ENCODE data around the gene ASB4.
"Not testable (repeated sequence)": the region's sequence is repeated elsewhere in the genome, so short reads cannot be mapped to it uniquely, and the experiment has no call there.

Gene ASB4

GRCh38 chr7:95527033-95527775 is 41.5 kb downstream of the ASB4 start:
- no peak for DNase-seq (ENCODE audit: low spot score)

DNA sequence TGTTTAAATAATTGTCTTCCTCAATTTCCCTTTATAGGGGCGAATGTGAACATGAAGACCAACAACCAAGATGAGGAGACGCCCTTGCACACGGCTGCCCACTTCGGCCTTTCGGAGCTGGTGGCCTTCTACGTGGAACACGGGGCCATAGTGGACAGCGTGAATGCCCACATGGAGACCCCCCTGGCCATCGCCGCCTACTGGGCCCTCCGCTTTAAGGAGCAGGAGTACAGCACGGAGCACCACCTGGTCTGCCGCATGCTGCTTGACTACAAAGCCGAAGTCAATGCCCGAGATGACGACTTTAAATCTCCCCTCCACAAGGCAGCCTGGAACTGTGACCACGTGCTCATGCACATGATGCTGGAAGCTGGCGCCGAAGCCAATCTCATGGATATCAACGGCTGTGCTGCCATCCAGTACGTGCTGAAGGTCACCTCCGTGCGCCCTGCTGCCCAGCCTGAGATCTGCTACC is 42.1 kb downstream of the ASB4 start:
- no peak for DNase-seq (ENCODE audit: low spot score)

- no peak for DNase-seq (ENCODE audit: low spot score)
Observed at GRCh38 chr7:95529701-95530100, 44.0 kb downstream of the ASB4 start.

DNA sequence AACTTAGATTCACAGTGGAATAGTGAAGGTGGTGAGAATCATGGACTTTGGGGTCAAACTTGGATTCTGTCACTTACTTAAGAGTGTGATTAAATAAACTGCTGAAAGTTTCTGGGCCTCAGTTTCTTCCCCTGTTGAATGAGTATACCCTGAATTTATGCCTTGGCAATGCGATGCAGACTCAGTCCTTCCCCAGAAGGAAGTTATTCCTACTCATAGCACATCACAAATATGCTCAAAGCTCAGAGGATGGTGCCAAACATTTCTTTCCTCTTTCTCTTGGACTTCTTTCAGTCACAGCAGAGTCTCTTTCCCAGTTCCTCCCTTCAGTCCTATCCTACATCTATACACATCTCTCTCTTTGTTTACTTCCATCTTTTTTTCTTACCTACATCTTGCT is 45.1 kb downstream of the ASB4 start:
- no peak for DNase-seq (ENCODE audit: low spot score)

DNA sequence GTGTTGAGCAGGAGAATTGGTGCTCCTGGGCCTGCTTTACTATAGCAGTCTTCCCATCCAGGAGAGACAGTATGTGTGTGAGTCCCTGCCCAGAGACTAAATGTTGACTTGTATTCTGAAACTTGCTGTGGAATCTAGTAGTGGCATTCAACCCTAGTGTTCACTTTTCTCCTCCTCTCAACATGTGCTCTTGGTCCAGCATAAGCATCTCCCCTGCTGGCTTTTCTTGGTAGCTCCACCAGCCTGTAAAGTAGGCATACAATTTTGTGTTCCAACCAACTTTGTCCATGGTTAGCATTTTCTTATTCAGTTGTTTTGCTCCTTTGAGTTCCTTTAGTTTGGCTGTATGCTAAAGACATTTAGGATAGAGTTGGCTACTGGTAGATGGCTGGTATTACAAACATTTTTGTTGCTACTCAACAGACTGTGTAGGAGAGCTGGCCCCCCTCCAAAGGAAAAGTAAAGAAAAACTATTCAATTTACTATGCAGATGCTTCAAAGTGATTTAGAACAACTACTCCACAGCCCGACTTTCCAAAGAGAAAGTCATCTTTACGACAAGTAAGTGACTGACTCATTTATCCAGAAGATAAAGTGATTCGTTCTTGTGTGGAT is 46.0 kb downstream of the ASB4 start:
- DNase-seq (ENCODE audit: low spot score) = no peak

DNA sequence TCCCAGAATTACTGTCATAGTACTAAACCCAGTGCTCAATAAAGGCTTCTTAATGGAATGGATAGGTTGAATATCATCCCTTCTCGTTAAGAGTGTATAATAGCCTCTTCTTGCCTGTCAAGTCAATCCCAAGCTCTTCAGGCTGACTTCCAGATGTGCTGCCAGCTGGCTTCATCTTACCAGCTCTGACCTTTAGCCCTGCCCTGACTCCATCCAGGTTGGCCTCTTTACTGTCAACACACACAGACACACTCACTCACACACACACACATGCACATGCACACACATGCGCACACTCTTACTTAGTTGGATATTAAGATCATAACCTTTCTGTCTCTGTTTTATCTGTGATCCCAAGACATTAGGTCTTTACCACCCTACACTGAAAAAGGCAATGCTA is 49.1 kb downstream of the ASB4 start:
- DNase-seq (ENCODE audit: low spot score) = no peak

GRCh38 chr7:95535662-95536061 is 49.9 kb downstream of the ASB4 start:
- DNase-seq (ENCODE audit: low spot score) = no peak

DNA sequence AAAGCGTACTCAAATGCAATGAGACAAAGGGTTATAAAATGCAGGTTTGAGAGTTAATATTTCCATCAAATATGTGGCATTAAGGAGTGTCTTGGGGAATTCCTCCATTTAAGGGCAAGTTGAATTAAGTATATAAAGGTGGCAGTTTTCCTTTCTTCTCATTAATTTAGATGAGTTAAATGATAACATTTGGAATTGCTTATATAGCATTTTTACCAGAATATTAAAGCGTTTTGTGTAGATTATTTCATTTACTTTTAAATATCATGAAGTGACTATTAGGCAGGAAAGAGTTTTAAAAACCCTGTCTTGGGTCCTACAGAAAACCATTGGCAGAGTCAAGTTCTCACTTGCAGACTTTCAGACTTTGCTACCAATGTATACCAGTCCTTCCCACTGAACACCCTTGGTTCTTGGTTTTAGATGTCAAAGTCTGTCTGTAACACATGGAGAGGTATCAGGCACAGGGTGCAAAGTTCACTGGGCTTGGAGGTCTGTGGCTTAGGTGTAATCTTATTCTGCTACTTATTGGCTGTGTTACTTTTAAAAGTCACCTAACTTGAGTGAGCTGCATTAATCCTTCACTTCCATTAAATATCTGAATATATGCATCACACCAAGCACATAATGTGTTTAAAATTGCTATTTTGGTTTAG is 51.0 kb downstream of the ASB4 start:
- no peak for DNase-seq (ENCODE audit: low spot score)

DNA sequence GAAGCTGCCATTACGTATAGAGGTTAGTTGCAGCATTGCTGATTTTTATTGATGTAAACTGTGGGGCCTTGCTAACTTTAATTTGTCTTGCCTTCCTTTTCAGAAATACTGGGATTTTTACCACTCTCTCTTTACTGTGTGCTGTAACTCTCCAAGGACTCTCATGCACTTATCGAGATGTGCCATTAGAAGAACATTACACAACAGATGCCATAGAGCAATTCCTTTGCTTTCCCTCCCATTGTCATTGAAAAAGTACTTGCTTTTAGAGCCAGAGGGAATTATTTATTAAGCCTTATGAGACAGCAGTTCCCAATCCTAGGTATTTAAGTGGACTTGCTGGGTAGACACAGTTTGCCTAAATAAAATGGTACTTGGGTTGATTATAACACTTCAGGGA is 51.7 kb downstream of the ASB4 start:
- no peak for DNase-seq (ENCODE audit: low spot score)

DNA sequence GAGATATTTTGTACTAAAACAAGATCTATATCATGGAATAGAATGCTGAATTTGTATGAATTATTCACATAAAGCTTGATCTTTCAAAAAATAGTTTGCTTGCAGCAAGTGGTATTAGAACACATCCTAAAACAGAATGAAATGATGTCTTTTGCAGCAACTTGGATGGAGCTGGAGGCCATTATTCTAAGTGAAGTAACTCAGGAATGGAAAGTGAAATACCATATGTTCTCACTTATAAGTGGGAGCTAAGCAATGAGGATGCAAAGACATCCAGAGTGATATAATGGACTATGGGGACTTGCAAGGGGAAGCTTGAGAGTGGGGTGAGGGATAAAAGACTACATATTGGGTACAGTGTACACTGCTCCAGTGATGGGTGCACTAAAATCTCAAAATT is 53.7 kb downstream of the ASB4 start:
- DNase-seq (ENCODE audit: low spot score) = no peak

GRCh38 chr7:95540366-95540765 is 54.6 kb downstream of the ASB4 start:
- no peak for DNase-seq (ENCODE audit: low spot score)

- DNase-seq (ENCODE audit: low spot score) = no peak
Observed at GRCh38 chr7:95543312-95543711, 57.6 kb downstream of the ASB4 start.

- DNase-seq (ENCODE audit: low spot score) = no peak
Observed at GRCh38 chr7:95544171-95544570, 58.4 kb downstream of the ASB4 start.

DNA sequence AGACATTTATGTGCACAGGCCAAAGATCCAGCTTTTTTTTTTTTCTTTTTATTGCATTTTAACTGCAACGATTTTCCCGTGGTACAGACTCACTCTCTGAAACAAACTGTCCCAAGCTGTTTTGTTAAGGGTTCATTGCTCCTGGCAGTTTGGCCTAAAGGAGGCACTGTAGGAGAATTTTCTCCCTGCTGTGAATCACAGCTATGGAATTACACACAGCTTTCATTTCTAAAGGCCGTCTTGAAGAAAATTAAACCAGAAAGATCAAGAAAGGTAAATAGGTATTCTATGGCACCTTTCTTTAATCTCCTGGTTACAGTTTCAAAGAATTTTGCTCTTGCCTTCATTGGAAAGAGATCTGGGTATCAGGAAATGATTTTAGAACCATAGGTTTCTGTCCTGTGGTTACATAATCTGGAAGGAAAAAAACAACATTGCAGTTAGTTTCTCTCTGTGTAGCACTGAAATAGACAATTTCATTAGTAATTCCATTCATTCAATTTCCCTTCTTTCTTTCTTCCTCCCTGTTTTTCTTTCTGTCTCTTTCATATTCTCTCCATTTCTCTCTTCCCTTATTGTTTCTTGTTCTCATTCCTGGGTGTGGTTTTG is 59.4 kb downstream of the ASB4 start:
- no peak for DNase-seq (ENCODE audit: low spot score)

DNA sequence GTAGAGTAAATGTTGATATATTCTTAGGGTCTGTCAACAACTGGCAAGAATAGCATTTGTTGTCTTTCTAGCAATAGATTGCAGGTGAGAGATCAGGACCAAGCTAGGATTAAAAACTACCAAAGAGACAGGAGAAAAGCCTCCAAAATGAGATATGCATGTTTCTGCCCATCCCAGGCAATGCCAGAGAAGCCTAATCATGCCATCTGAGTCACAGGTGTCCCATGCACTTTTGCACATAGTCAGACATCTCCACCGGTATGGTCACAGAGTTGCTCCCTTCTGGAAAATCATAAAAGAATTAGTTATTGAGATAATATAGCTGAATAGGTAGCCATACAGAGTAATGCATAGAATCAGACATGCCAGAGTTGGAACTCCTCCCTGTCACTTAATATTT is 59.9 kb downstream of the ASB4 start:
- DNase-seq (ENCODE audit: low spot score) = no peak

DNA sequence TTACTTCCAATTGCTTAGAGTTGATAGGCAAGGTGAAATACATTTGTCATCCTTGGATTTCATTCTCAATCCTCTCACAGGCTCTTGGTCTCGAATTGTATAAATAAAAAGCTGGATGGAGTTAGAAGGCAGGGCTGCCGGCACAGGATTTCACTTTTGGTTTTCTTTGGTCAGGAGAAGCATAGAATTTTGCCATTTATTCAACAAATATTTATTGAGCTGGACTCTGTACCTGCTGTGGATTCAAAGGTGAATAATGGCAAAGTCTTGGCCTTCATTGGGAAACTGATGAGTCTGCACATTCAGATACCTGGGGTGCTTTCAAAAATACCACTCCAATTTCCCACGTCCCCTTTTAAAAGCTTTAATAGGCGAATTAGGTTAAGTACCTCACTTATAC is 60.9 kb downstream of the ASB4 start:
- DNase-seq (ENCODE audit: low spot score) = no peak

DNA sequence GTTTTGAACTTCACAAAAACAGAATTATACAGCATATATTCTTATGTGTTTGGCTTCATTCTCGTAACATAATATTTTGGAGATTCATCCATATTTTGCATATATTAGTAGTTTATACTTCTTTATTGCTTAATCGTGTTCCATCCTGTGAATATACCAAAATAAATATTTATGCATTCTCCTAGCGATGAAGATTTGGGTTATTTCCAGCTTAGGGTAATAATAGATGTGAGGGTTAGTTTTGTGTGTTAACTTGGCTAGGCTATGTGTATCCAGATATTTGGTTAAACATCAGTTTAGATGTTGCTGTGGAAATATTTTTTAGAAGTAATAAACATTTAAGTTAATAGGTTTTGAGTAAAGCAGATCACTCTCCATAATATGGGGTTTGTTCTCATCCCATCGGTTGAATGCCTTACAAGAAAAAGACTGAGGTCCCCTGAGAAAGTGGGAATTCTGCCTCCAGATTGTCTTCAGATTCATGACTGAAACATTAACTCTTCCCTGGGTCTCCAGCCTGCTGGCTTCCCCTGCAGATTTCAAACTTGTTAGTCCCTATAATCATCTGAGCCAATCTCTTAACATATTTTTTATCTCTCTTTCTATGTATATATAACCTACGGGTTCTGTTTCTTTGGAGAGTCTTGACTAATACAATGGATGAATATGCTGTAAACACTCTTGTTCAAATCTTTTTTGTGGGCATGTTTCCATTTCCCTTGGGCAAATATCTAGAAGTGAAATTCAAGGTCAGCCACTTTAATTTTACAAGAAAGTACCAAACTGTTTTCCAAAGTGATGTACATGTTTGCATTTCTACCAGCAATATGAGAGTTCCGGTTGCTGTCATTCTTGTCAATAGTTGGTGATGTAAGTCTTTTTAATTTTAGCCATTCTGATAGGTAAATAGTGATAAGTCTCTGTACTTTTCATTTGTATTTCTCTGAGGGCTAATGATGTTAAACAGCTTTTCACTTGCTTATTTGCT is 61.9 kb downstream of the ASB4 start:
- DNase-seq (ENCODE audit: low spot score) = no peak

DNA sequence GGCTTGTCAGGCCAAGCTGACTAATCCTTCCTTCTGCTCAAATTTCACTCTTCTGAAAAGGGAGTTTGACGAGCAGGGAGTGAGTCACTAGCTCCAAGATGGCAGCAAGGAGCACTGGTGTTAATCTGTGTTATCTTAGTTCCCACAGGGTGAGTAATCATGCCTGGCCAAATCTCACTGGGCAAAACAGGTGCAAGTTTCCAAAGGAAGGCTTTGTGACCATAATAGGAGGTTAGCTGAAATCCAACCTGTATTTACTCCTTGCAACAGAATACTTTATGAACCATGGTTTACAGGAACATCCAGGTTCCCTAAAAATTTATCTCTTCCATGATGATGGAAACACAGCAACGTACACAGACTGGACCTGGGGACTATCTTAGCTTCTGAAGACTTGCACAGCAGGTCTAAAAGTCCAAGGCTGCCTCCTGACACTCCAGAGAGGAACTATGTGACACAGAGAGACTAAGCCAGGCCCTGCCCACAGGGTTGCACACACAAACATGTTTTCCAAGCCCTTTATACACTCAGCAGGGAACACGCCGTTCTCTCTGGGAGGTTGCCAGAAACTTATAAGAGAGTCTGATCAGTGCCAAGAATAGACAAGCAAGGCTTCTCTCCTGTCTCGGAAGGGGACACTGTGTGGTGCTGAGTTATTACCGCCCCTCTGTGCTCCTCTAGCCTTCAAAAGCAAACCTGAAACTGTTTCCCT is 64.2 kb downstream of the ASB4 start:
- no peak for DNase-seq (ENCODE audit: low spot score)

DNA sequence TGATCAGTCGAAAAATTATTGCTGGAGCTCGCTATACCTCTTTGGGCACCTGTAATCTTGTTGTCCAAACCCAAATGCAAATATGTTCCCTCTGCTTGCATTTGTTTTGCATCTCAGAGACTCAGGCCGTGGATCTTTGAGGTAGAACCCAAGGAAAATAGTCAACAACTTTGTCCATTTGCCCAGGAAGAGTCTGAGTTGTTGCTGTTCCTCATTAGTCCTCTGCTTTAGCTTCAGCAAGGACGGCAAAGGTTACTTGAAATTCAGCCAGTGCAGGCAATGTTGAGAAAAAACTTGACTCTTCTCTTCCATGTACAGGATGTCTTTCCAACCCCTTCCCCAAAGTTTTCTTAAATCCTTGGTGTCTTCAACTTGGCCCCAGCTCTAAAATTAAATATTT is 64.8 kb downstream of the ASB4 start:
- DNase-seq (ENCODE audit: low spot score) = no peak

- not testable (repeated sequence) for DNase-seq (ENCODE audit: low spot score)
Observed at GRCh38 chr7:95552010-95552926, 66.5 kb downstream of the ASB4 start.
